T1000 (cell line): ENCODE measurements around the gene MYH7B.

ENCODE experiments used
- DNase-seq: peaks from one replicate; lab custom pipeline; 2025; ENCODE audit warnings: mixed read lengths; lab: John Stamatoyannopoulos, UW

Gene MYH7B

DNA sequence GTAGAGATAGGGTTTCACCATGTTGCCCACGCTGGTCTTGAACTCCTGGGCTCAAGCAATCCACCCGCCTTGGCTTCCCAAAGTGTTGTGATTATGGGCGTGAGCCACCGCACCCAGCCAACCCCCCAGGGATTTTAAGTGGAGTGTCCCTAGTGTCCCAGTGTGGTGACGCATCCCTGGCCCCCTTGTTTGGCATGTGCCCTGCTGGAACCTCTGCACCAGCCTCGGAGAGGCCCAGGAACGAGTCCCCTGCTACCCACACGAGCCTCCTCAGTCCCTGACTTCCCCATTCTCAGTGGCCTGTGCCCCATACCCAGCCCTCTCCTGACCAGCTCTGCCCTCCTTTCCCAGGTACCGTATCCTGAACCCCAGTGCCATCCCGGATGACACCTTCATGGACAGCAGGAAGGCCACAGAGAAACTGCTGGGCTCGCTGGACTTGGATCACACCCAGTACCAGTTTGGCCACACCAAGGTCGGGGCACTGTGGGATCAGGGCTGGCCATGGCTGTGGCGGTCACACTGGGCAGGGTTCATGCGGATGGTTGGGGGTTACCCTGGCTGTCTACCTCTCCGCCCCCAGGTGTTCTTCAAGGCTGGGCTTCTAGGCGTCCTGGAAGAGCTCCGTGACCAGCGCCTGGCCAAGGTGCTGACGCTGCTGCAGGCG is 37.2 kb downstream of the MYH7B start:
- no peak for DNase-seq

DNA sequence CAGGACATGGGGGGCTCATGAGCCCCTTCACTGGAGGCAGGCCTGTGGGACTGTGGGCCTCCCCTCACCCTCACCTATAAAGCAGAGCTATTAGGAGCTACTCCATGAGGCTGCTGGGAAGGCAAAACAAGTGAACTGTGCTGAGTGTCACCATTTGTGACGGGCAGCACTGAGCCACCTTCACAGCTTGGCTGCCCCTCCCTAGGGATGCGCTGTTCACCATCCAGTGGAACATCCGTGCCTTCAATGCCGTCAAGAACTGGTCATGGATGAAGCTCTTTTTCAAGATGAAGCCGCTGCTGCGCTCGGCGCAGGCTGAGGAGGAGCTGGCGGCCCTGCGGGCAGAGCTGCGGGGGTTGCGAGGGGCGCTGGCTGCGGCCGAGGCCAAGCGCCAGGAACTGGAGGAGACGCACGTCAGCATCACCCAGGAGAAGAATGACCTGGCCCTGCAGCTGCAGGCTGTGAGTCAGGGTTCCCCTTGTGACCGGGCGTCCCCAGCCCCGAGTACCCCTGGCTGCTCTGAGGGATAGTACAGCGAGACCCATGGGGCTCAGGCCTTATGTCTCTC is 38.4 kb downstream of the MYH7B start:
- no peak for DNase-seq

DNA sequence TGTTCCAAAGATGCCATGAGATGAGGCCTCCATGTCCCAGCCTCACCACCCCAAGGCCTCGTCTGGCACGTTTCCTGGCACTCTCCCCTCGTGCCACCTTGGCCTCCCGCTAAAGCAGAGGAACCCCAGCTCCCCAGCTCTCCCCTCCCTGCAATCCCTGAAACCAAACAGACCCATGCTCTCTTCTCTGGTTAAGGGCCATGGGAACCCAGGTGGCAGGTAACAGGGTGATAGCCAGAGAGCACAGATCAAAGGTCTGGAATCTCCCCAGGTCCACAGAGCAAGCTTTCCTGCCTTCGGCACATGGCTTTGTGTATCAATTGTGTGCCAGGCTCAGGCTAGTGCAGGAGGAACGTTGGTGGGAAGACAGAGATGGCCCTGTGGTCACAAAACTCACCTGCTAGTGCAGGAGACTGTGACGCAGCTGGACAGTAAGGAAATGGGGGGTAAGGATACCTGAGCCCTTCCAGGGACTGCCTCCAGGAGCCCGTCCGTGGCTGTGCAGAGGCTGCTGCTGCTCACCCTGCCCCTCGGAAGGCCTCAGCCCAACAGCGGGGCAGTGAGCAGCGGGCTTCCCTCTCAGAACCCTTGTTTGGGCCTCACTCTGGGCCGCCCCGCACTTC is 39.0 kb downstream of the MYH7B start:
- DNase-seq, result no peak

DNA sequence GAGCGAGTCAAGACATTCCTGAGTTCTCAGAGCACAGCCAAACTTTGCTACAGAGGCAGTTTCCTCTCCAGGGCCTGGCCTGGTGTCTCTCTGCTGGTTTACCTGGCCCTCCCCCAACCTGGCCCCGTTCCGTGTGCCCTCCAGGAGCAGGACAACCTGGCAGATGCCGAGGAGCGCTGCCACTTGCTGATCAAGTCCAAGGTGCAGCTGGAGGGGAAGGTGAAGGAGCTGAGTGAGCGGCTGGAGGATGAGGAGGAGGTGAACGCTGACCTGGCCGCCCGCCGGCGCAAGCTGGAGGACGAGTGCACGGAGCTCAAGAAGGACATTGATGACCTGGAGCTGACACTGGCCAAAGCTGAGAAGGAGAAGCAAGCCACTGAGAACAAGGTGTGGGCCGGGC is 39.5 kb downstream of the MYH7B start:
- DNase-seq, result no peak

DNA sequence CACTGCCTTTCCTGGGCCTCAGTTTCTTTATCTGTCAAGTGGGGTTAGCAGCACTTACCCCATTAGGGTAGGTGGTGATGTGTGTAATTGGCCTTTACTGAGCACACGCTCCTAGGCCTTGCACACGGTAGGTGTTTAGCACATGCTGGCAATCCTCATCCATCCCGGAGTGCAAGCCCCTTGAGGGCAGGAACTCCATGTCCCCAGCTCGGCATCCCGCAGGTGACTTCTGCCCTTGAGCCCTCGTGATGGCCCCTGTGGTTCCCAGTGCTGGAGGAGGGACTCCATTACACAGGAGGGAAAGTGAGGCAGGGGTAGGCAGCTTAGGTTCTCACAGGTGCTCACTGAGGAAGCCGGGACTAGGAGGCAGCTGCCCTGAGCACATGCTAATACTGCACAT is 40.0 kb downstream of the MYH7B start:
- DNase-seq, result no peak

DNA sequence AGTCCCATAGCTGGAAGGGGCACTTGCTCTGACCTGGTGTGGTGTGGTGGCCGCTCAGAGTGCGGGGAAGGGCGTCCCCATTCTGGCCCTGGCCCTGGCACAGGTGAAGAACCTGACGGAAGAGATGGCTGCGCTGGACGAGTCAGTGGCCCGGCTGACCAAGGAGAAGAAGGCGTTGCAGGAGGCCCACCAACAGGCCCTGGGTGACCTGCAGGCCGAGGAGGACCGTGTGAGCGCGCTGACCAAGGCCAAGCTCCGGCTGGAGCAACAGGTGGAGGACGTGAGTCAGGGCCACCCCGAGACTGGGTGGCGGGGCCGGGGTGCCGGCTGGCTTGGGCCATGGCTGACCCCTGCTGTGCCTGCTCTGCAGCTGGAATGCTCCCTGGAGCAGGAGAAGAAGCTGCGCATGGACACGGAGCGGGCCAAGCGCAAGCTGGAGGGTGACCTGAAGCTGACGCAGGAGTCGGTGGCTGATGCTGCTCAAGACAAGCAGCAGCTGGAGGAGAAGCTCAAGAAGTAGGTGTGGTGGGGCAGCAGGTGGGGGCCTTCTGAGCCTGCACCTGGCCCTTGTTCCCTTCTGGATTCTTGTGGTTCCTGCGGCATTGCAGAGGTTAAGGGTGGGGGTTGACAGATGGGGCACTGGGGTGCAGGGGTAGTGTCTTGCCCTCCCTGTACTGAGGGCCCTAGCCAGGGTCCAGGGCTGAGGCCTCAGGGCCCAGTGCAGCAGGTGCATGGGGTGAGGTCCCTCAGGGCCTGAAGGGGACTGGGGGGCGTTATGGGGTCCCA is 40.8 kb downstream of the MYH7B start:
- no peak for DNase-seq

DNA sequence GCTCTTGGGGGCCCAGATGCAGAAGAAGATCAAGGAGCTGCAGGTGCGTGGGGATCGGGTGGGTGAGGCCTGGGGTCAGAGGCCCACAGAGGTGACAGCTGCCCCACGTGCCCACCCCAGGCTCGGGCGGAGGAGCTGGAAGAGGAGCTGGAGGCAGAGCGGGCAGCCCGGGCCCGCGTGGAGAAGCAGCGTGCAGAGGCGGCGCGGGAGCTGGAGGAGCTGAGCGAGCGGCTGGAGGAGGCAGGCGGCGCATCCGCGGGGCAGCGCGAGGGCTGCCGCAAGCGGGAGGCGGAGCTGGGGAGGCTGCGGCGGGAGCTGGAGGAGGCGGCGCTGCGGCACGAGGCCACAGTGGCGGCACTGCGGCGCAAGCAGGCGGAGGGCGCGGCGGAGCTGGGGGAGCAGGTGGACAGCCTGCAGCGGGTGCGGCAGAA is 41.5 kb downstream of the MYH7B start:
- DNase-seq, result no peak

DNA sequence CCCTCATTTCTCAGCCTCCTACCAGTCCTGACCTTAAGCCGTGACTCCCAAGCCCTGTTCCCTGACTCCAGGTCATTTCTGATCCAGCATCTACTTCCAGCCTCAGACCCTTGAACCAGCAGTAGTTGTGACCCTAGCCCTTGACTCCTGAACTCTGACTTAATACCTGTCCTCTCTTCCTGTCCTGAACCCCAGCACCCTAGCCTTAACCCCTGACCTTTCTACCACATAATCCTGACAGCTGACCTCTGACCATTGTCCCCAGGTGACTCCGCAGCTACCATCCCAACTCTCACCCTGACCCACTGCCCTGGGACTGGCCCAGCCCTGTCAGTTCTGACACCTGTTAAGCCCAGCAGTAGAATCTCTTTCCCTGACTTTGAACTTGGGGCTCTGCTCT is 42.1 kb downstream of the MYH7B start:
- DNase-seq, result no peak

DNA sequence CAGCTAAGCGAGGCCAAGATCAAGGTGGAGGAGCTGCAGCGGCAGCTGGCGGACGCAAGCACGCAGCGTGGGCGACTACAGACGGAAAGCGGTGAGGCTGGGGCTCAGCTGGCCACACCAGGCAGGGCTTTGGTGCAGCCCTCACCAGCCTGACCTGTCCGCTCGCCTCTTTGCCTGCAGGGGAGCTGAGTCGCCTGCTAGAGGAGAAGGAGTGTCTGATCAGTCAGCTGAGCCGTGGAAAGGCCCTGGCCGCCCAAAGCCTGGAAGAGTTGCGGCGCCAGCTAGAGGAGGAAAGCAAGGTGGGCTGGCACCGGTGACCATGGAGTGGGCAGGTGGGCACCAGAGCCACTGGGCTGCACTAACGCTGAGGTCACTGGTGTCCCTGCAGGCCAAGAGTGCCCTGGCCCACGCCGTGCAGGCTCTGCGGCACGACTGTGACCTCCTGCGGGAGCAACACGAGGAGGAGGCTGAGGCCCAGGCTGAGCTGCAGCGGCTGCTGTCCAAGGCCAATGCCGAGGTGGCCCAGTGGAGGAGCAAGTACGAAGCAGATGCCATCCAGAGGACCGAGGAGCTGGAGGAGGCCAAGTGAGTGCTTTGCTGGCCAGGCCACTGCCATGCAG is 42.8 kb downstream of the MYH7B start:
- no peak for DNase-seq

DNA sequence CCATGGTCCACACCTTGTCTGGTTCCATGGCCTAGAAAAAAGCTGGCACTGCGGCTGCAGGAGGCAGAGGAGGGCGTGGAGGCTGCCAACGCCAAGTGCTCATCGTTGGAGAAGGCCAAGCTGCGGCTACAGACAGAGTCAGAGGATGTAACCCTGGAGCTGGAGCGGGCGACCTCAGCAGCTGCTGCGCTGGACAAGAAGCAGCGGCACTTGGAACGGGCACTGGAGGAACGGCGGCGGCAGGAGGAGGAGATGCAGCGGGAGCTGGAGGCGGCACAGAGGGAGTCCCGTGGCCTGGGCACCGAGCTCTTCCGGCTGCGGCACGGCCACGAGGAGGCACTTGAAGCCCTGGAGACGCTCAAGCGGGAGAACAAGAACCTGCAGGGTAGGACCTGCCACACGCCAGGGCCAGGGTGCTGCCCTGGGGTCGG is 43.4 kb downstream of the MYH7B start:
- DNase-seq, result no peak

DNA sequence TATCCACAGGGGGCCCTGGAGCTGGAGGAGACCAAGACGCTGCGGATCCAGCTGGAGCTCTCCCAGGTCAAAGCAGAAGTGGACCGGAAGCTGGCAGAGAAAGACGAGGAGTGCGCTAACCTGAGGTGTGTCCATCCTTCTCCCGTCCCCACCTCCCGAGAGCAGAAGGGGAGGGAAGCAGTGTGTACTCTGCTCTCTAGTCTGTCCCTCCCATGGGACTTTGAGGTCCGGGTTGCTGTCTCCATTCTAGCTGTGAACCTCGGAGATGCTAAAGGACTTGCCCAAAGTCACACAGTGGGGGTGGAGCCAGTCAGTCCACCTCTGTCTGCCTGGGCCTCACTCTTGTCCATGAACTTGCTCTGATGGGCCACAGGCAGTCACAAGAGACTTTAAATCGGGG is 44.1 kb downstream of the MYH7B start:
- no peak for DNase-seq

DNA sequence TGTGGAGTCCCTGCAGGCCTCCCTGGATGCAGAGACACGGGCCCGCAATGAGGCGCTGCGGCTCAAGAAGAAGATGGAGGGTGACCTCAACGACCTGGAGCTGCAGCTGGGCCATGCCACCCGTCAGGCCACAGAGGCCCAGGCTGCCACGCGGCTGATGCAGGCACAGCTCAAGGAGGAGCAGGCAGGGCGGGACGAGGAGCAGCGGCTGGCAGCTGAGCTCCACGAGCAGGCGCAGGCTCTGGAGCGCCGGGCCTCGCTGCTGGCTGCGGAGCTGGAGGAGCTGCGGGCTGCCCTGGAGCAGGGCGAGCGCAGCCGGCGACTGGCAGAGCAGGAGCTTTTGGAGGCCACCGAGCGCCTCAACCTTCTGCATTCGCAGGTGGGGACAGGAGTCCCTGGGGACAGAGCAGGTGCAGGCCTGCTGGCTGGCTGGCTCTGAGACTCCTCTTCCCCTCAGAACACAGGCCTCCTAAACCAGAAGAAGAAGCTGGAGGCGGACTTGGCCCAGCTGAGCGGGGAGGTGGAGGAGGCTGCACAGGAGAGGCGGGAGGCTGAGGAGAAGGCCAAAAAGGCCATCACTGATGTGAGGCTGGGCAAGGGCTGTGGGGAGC is 44.7 kb downstream of the MYH7B start:
- no peak for DNase-seq

DNA sequence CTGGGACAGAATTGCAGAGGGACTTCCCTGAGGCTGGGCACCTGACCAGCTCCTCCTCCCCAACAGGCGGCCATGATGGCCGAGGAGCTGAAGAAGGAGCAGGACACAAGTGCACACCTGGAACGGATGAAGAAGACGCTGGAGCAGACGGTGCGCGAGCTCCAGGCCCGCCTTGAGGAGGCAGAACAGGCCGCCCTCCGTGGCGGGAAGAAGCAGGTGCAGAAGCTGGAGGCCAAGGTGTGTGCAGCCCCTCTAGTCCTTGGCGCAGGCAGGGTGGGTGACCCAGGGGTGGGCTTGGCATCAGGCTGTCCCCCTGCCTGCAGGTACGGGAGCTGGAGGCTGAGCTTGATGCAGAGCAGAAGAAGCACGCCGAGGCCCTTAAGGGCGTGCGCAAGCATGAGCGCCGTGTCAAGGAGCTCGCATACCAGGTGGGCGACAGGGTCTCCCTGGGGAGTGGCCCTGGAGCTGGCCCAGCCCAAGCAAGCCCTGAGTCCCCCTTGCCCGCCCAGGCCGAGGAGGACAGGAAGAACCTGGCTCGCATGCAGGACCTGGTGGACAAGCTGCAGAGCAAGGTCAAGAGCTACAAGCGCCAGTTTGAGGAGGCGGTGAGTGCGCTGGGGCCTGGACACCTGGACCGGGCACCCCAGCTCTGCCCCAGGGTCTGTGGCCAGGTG is 45.4 kb downstream of the MYH7B start:
- no peak for DNase-seq

DNA sequence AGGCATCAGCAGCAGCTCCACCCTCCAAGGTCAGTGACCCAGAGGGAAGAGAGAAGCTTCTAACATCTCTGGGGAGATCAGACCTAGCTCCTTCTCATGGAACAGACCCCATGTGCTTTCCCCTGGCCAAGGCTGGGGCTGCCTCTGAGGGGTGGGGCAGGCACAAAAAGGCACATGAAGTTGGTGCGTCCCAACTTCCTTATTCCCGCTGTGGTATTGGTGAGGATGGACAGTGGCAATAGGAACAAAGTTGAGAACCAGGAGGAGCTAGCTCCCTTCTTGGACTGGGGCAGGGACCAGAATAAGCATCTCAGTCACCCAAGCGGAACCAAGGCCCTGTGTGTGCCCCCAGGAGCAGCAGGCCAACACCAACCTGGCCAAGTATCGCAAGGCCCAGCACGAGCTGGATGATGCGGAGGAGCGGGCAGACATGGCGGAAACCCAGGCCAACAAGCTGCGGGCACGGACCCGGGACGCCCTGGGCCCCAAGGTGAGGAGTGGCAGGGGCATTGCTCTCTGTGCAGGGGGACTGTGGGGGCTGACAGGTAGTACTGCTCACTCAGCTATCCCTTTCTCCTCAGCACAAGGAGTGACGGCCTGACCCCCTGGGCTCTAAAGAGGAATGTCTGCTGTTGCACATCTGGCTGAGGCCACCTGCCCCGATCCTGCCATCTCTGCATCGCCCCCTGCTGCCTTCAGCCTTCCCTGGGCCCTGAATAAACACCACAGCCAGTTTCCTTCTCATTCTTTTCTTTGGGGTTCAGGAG is 46.1 kb downstream of the MYH7B start:
- DNase-seq, result no peak

DNA sequence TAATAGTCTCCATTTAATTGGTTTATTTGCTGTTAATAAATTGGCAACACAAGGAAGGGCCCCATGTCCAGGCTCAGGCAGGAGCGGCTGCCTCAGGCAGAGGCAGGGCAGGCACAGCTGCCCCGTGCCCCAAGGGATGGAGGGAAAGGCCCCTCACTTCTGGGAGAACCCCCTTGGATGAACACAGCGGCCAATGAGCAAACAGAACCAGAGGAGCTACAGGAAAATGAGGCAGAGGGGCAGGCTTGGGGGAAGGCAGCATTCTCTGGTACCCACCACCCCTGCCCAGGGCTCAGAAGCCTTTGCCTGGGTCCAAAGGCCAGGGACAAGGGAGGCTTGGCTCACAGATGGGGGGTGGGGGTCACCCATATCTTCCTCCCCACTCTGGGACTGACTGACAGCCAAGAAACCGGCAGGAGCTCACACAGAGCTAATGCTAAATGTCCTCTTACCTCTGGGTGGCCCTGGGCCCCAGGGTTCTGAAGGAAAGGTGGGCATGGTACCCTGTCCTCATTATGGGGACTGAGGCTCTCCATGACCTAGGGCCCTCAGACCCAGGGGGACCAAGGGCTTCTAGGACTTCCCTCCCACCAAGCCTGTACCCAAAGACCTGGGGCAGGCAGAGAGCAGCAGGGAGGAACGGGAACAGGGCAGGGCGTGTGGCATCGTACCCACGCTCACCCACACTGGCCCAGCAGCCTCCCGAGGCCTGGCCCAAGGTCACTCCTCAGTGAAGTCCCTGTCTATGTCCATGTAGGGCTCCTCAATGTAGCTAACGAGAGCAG is 47.0 kb downstream of the MYH7B start:
- no peak for DNase-seq

DNA sequence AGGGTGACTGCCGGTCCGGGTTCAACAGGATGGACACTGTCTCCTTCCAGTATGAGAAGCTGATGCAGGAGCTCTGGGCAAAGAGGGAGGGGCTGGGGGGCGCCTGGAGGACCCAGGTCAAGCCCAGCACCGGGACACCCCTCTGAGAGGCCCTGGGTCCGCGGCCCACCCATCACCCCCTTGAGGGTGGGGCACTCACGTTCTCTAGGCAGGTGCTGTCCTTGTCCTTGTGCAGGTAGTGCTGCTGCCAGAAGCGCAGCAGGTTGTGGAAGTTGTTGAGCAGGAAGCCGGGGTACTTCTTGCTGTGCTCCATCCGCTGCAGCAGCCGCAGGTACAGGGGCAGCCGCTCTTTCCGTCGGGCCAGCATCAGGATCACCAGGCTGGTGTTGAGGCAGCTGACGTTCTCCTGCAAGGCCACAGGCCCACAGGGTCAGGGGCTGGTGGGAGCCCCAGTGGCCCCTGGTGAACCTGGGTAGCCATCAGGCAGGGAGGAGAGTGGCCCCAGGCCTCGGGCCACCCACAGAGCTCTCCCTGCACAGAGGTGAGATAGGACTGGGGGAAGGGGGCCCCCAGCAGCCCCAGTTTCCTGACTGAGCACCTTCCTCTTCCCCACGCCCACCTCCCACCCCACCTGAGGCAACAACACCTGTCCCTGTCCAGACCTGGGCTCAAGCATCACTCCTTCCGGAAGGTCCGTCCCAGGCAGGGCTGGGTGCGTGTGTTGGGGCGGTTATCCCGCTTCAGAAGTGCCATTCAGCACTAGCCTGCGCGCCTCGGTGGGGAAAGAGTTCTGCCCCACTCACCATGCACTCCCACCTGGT is 47.8 kb downstream of the MYH7B start:
- no peak for DNase-seq

DNA sequence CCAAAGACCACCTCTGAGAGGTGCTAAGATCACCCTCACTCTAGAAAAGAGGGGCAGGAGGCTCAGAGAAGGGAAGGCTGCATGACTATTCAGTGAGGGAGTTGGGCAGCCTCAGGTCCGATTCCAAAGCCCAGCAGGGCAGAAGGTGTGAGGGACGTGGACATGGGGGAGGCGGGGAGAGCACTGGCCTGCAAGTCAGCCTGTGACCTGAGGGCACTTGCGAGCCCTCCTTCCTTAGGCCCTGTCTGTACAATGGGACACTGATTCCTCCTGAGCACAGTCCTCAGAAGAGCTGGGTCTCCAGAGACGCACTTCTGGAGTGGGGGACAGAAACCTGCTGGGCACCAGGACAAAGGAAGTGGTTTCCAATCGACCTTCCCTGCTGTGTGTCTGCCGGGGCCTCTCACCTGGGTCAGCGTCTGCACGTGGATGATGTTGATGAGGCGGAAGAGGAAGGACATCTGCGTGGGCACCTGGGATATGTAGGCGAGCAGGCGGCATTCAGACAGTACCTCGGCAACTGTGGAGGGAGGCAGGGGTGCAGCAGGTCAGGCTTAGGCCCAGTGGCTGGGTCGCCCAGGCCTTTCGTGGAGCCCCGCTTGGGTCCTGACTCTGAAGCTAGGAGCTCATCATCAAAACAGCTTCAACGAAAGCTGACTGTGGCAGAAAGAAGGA is 48.5 kb downstream of the MYH7B start:
- no peak for DNase-seq

DNA sequence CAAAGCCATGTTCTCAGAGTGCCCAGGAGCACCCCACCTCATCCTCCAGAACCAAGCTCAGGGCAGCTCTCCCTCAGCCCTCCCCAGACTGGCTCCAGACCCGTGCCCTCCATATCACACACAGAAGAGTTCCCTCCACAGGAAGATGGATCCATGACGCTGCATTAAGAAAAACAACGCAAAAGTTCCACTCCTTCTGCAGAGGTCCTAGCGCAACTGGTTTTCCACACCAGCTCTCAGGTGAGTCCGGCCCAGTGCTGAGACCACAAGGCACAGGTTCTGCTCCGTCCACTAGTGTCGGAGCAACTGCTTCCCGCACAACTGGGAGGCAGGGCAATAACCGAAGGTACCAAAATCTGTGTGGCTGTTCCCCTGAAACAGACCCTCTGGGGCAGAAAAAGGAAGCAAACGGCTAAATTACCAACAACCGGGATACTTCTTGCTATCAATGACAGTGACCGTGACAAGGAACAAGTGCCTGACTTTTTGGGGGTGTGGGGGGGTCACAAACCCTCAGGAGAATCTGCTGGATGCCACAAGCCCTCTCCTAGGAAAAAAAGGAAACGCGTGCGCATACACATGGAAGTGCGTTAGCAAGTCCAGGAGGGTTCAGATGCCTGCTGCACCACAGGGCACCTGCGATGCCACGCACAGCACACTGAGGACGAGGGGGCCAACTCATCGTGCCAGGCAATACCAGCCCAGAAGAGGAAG is 49.2 kb downstream of the MYH7B start:
- DNase-seq, result no peak
